Fibroblast of upper back skin (primary cell): ENCODE data around the gene BTNL3.

ENCODE experiments used
- DNase-seq: peaks from one replicate; pipeline ENCODE4 v3.0.0-alpha.2; 2013

BTNL3 gene

GRCh38 chr5:181050016-181050415, 61.4 kb downstream of the BTNL3 start:
- DNase-seq = no peak

GRCh38 chr5:181051841-181052671, 63.4 kb downstream of the BTNL3 start:
- DNase-seq = no peak

GRCh38 chr5:181052672-181053487, 64.2 kb downstream of the BTNL3 start:
- no peak for DNase-seq

GRCh38 chr5:181053488-181054121, 65.0 kb downstream of the BTNL3 start:
- DNase-seq = no peak

- no peak for DNase-seq
Observed at GRCh38 chr5:181054138-181054537, 65.5 kb downstream of the BTNL3 start.

GRCh38 chr5:181054871-181055459, 66.3 kb downstream of the BTNL3 start:
- DNase-seq = no peak
